Skeletal muscle tissue (tissue), 4 donors: ENCODE measurements around the gene DNAJC13. TPM values are rescaled to one million over a fixed set of nuclear protein-coding genes. Genes with fewer than 3 reads are reported as not detected.

Experiments
- H3K27ac ChIP-seq: one replicate; pipeline ENCODE4 v1.7.0; 2013; ENCODE audit warnings: mild to moderate bottlenecking, low read depth, low read length, inconsistent platforms
- H3K27me3 ChIP-seq, 3 donors: one replicate each; pipeline ENCODE4 v1.7.0; 2013; ENCODE audit warnings: low read length in 3 of 3; ENCODE audit not compliant: control insufficient read depth in 3 of 3, insufficient read depth in 3 of 3
- H3K36me3 ChIP-seq, 3 donors: one replicate each; pipeline ENCODE4 v1.7.0; 2013; ENCODE audit warnings: low read length in 3 of 3; ENCODE audit not compliant: control insufficient read depth in 3 of 3, insufficient read depth in 3 of 3
- H3K4me1 ChIP-seq, 3 donors: one replicate each; pipeline ENCODE4 v1.7.0; 2013; ENCODE audit warnings: low read length in 3 of 3, mild to moderate bottlenecking in 3 of 3; ENCODE audit not compliant: control insufficient read depth in 3 of 3, insufficient read depth in 3 of 3
- H3K4me3 ChIP-seq, 3 donors: one replicate each; pipeline ENCODE4 v1.7.0; 2013; ENCODE audit warnings: low read length in 3 of 3
- H3K9ac ChIP-seq, 3 donors: one replicate each; pipeline ENCODE4 v1.7.0; 2013; ENCODE audit warnings: low read length in 3 of 3, mild to moderate bottlenecking in 3 of 3, moderate library complexity in 2 of 3, low read depth in 1 of 3
- H3K9me3 ChIP-seq, 3 donors: one replicate each; pipeline ENCODE4 v1.7.0; 2013; ENCODE audit warnings: low read length in 3 of 3; ENCODE audit not compliant: control insufficient read depth in 3 of 3
- total RNA-seq: library from RNA; depleted of rRNA; stranded (reverse); fragments of >200 nt; gene quantifications from one replicate; pipeline ENCODE4 v1.2.3, GENCODE V29; 2014
- donor health status: Osteomylitis.

Gene DNAJC13
- total RNA-seq, 1 donor from 2014 or later, result 44.4 TPM

- H3K9ac ChIP-seq, result no peak overlapping the region
- H3K27ac ChIP-seq, result no peak overlapping the region
- no peak overlapping the region for H3K4me3 ChIP-seq
- no peaks in the 10 kb centered on the region for H3K9me3 ChIP-seq
- peaks cover 3 to 52% (median 51%) of the 10 kb centered on the region in 3 donors for H3K36me3 ChIP-seq
- no peaks in the 10 kb centered on the region for H3K27me3 ChIP-seq
- no peaks in the 10 kb centered on the region for H3K4me1 ChIP-seq
These were observed 40.0 kb downstream of the DNAJC13 start for GRCh38 chr3:132457286-132457685.

GRCh38 chr3:132459551-132459950 is 42.2 kb downstream of the DNAJC13 start:
- peaks cover 5 to 60% (median 59%) of the 10 kb centered on the region in 3 donors for H3K36me3 ChIP-seq
- H3K27me3 ChIP-seq, result no peaks in the 10 kb centered on the region
- no peaks in the 10 kb centered on the region for H3K9me3 ChIP-seq

GRCh38 chr3:132461544-132461943 is 44.2 kb downstream of the DNAJC13 start:
- no peak overlapping the region for H3K27ac ChIP-seq
- peaks cover 3 to 55% (median 53%) of the 10 kb centered on the region in 3 donors for H3K36me3 ChIP-seq
- no peaks in the 10 kb centered on the region for H3K4me1 ChIP-seq
- no peak overlapping the region for H3K4me3 ChIP-seq
- no peak overlapping the region for H3K9ac ChIP-seq
- H3K9me3 ChIP-seq, result no peaks in the 10 kb centered on the region
- no peaks in the 10 kb centered on the region for H3K27me3 ChIP-seq

More at GRCh38 chr3:132459551-132459950, 42.2 kb downstream of the DNAJC13 start:
- Histone ChIP-seq H3K4me3 (no peak overlapping the region), H3K9ac (no peak overlapping the region), H3K4me1 (no peaks in the 10 kb centered on the region), H3K27ac (no peak overlapping the region)

- H3K4me3 ChIP-seq, result no peak overlapping the region
- H3K36me3 ChIP-seq, result peaks cover 2 to 55% (median 39%) of the 10 kb centered on the region in 3 donors
- no peaks in the 10 kb centered on the region for H3K9me3 ChIP-seq
- H3K27me3 ChIP-seq, result no peaks in the 10 kb centered on the region
- no peak overlapping the region for H3K9ac ChIP-seq
- H3K27ac ChIP-seq, result no peak overlapping the region
- H3K4me1 ChIP-seq, result no peaks in the 10 kb centered on the region
These were observed 46.8 kb downstream of the DNAJC13 start for GRCh38 chr3:132464066-132464465.

GRCh38 chr3:132469326-132469725 is 52.0 kb downstream of the DNAJC13 start:
- no peaks in the 10 kb centered on the region for H3K4me1 ChIP-seq
- no peaks in the 10 kb centered on the region for H3K9me3 ChIP-seq
- H3K27me3 ChIP-seq, result no peaks in the 10 kb centered on the region
- no peak overlapping the region for H3K9ac ChIP-seq
- H3K27ac ChIP-seq, result no peak overlapping the region
- peaks cover 2 to 34% (median 24%) of the 10 kb centered on the region in 3 donors for H3K36me3 ChIP-seq
- no peak overlapping the region for H3K4me3 ChIP-seq

GRCh38 chr3:132486099-132486498 is 68.8 kb downstream of the DNAJC13 start:
- Histone ChIP-seq H3K27me3 (no peaks in the 10 kb centered on the region), H3K36me3 (peaks cover 12 to 61% (median 42%) of the 10 kb centered on the region in 3 donors), H3K4me3 (no peak overlapping the region), H3K4me1 (no peaks in the 10 kb centered on the region), H3K27ac (no peak overlapping the region), H3K9ac (no peak overlapping the region), H3K9me3 (no peaks in the 10 kb centered on the region)

GRCh38 chr3:132488151-132488550 is 70.8 kb downstream of the DNAJC13 start:
- H3K9me3 ChIP-seq, result no peaks in the 10 kb centered on the region
- H3K4me1 ChIP-seq, result no peaks in the 10 kb centered on the region
- H3K27me3 ChIP-seq, result no peaks in the 10 kb centered on the region
- peaks cover 10 to 57% (median 44%) of the 10 kb centered on the region in 3 donors for H3K36me3 ChIP-seq
- H3K4me3 ChIP-seq, result no peak overlapping the region
- H3K27ac ChIP-seq, result no peak overlapping the region
- H3K9ac ChIP-seq, result no peak overlapping the region

GRCh38 chr3:132499071-132499470 is 81.8 kb downstream of the DNAJC13 start:
- no peaks in the 10 kb centered on the region for H3K9me3 ChIP-seq

GRCh38 chr3:132503559-132503958 is 86.3 kb downstream of the DNAJC13 start:
- Histone ChIP-seq H3K9me3 (no peaks in the 10 kb centered on the region), H3K36me3 (peaks cover 37 to 71% (median 62%) of the 10 kb centered on the region in 3 donors), H3K9ac (no peak overlapping the region), H3K4me1 (no peaks in the 10 kb centered on the region), H3K27me3 (no peaks in the 10 kb centered on the region), H3K4me3 (no peak overlapping the region), H3K27ac (no peak overlapping the region)

More at GRCh38 chr3:132499071-132499470, 81.8 kb downstream of the DNAJC13 start:
- H3K4me1 ChIP-seq, result no peaks in the 10 kb centered on the region
- H3K4me3 ChIP-seq, result no peak overlapping the region
- no peak overlapping the region for H3K27ac ChIP-seq
- H3K27me3 ChIP-seq, result no peaks in the 10 kb centered on the region
- H3K9ac ChIP-seq, result no peak overlapping the region
- peaks cover 28 to 80% (median 68%) of the 10 kb centered on the region in 3 donors for H3K36me3 ChIP-seq

- no peak overlapping the region for H3K4me3 ChIP-seq
- no peaks in the 10 kb centered on the region for H3K4me1 ChIP-seq
- H3K27me3 ChIP-seq, result no peaks in the 10 kb centered on the region
- peaks cover 37 to 69% (median 59%) of the 10 kb centered on the region in 3 donors for H3K36me3 ChIP-seq
- H3K27ac ChIP-seq, result no peak overlapping the region
- no peaks in the 10 kb centered on the region for H3K9me3 ChIP-seq
- no peak overlapping the region for H3K9ac ChIP-seq
These were observed 87.2 kb downstream of the DNAJC13 start for GRCh38 chr3:132504375-132504933.
